OCI-LY1 (cell line): ENCODE measurements around the gene NOL6.
"Not testable (repeated sequence)": the region's sequence is repeated elsewhere in the genome, so short reads cannot be mapped to it uniquely, and the experiment has no call there.

Source experiments
- CTCF ChIP-seq: fragments of 200-600 bp; sonication (generic), shearing (Covaris generic); IDR thresholded peaks from 2 replicates; pipeline ENCODE4 v1.5.1; 2017; ENCODE audit warnings: mild to moderate bottlenecking, antibody characterized with exemption, low read length, moderate library complexity, mixed read lengths
- EZH2 ChIP-seq: fragments of 200-600 bp; sonication (generic), shearing (Covaris generic); IDR thresholded peaks from 2 replicates; pipeline ENCODE4 v1.8.0; 2017; ENCODE audit warnings: borderline replicate concordance, mixed run types, mild to moderate bottlenecking, antibody characterized with exemption, low read length, moderate library complexity, mixed read lengths

GRCh38 chr9:33455456-33455855 lies 18.3 kb downstream of the NOL6 start:
- not testable (repeated sequence) for TF ChIP-seq CTCF, EZH2
